ENCODE data around the gene SYNE2.

Gene SYNE2

DNA sequence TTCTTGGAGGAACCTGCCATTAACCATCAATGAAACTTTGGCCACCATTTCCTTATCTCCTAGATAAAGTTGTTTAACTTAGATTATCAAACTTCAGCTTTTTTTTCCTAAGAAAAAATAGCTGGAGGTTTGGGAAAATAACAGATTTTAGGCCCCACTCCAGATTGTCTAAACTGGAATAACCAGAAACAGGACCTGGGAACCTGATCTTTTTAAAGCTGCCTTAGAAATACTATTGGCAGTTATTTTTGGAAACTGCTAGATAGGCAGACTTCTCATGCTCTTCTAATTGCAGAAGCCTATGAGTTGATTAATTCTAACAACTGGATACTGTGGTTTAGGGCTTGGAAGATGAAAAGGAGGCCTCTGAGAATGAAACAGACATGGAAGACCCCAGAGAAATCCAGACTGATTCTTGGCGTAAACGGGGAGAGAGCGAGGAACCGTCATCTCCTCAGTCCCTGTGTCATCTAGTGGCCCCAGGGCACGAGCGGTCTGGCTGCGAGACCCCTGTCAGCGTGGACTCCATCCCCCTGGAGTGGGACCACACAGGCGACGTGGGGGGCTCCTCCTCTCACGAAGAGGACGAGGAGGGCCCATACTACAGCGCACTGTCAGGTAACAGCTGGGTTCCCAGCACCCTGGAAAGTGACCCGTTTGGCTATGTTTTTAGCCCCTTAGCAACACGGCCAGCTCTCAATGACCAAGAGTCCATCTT lies 361.2 kb downstream of the SYNE2 start:
- Histone ChIP-seq H3K9me3 (ENCODE audit: insufficient read depth, low read length) (no peaks in the 10 kb centered on the region), H3K27ac (ENCODE audit: low read depth, low read length) (no peak overlapping the region), H3K9me2 (replicated peaks; ENCODE audit: insufficient read depth, low read length) (no peaks in the 10 kb centered on the region), H2AFZ (ENCODE audit: low read depth, low read length, severe bottlenecking) (no peak overlapping the region), H3K4me3 (ENCODE audit: insufficient read depth, low read length, poor library complexity, severe bottlenecking) (no peak overlapping the region), H3K9ac (ENCODE audit: low read length) (no peak overlapping the region), H3F3A (ENCODE audit: insufficient read depth) (peaks cover 14% of the 10 kb centered on the region; the same call in 1 of the 2 replicates), H3K36me3 (ENCODE audit: low read length) (peaks cover 29% of the 10 kb centered on the region; the same call in 1 of the 2 replicates), H3K27me3 (ENCODE audit: low read length) (no peaks in the 10 kb centered on the region), H3K79me2 (ENCODE audit: insufficient read depth, low read length) (no peaks in the 10 kb centered on the region), H4K20me1 (ENCODE audit: low read depth, low read length) (no peaks in the 10 kb centered on the region), H3K4me2 (ENCODE audit: low read depth, low read length, poor library complexity, severe bottlenecking) (no peak overlapping the region)
- TF ChIP-seq EZH2phosphoT487 (conservative IDR thresholded peaks at IDR 0.05; ENCODE audit: low read length): no peak
- TF ChIP-seq, protein P1, sequence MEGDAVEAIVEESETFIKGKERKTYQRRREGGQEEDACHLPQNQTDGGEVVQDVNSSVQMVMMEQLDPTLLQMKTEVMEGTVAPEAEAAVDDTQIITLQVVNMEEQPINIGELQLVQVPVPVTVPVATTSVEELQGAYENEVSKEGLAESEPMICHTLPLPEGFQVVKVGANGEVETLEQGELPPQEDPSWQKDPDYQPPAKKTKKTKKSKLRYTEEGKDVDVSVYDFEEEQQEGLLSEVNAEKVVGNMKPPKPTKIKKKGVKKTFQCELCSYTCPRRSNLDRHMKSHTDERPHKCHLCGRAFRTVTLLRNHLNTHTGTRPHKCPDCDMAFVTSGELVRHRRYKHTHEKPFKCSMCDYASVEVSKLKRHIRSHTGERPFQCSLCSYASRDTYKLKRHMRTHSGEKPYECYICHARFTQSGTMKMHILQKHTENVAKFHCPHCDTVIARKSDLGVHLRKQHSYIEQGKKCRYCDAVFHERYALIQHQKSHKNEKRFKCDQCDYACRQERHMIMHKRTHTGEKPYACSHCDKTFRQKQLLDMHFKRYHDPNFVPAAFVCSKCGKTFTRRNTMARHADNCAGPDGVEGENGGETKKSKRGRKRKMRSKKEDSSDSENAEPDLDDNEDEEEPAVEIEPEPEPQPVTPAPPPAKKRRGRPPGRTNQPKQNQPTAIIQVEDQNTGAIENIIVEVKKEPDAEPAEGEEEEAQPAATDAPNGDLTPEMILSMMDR (IDR thresholded peaks at IDR 0.05; ENCODE audit: insufficient read depth, low read length, poor library complexity, severe bottlenecking): no peak

GRCh38 chr14:64215274-64215673 lies 362.5 kb downstream of the SYNE2 start:
- no peaks in the 10 kb centered on the region for H3K79me2 ChIP-seq (ENCODE audit: insufficient read depth, low read length)
- no peak overlapping the region for H3K27ac ChIP-seq (ENCODE audit: low read depth, low read length)
- H4K20me1 ChIP-seq (ENCODE audit: low read depth, low read length): no peaks in the 10 kb centered on the region

GRCh38 chr14:64215978-64216377 lies 363.2 kb downstream of the SYNE2 start:
- Histone ChIP-seq H3K4me2 (ENCODE audit: low read depth, low read length, poor library complexity, severe bottlenecking) (no peak overlapping the region), H3F3A (ENCODE audit: insufficient read depth) (peaks cover 14% of the 10 kb centered on the region; the same call in 1 of the 2 replicates), H2AFZ (ENCODE audit: low read depth, low read length, severe bottlenecking) (no peak overlapping the region), H3K9me3 (ENCODE audit: insufficient read depth, low read length) (no peaks in the 10 kb centered on the region), H3K36me3 (ENCODE audit: low read length) (peaks cover 42% of the 10 kb centered on the region; the same call in 1 of the 2 replicates), H3K4me3 (ENCODE audit: insufficient read depth, low read length, poor library complexity, severe bottlenecking) (no peak overlapping the region), H3K27me3 (ENCODE audit: low read length) (no peaks in the 10 kb centered on the region), H3K9ac (ENCODE audit: low read length) (no peak overlapping the region), H3K27ac (ENCODE audit: low read depth, low read length) (no peak overlapping the region), H4K20me1 (ENCODE audit: low read depth, low read length) (no peaks in the 10 kb centered on the region), H3K9me2 (replicated peaks; ENCODE audit: insufficient read depth, low read length) (no peaks in the 10 kb centered on the region), H3K79me2 (ENCODE audit: insufficient read depth, low read length) (no peaks in the 10 kb centered on the region)
- TF ChIP-seq, protein P1 (IDR thresholded peaks at IDR 0.05; ENCODE audit: insufficient read depth, low read length, poor library complexity, severe bottlenecking): no peak
- no peak for TF ChIP-seq EZH2phosphoT487 (conservative IDR thresholded peaks at IDR 0.05; ENCODE audit: low read length)

More at GRCh38 chr14:64215274-64215673, 362.5 kb downstream of the SYNE2 start:
- Histone ChIP-seq H3K4me2 (ENCODE audit: low read depth, low read length, poor library complexity, severe bottlenecking) (no peak overlapping the region), H3K4me3 (ENCODE audit: insufficient read depth, low read length, poor library complexity, severe bottlenecking) (no peak overlapping the region), H3F3A (ENCODE audit: insufficient read depth) (peaks cover 14% of the 10 kb centered on the region; the same call in 1 of the 2 replicates), H3K9me3 (ENCODE audit: insufficient read depth, low read length) (no peaks in the 10 kb centered on the region), H3K9me2 (replicated peaks; ENCODE audit: insufficient read depth, low read length) (no peaks in the 10 kb centered on the region), H3K27me3 (ENCODE audit: low read length) (no peaks in the 10 kb centered on the region), H3K36me3 (ENCODE audit: low read length) (peaks cover 39% of the 10 kb centered on the region; the same call in 1 of the 2 replicates), H2AFZ (ENCODE audit: low read depth, low read length, severe bottlenecking) (no peak overlapping the region), H3K9ac (ENCODE audit: low read length) (no peak overlapping the region)
- no peak for TF ChIP-seq EZH2phosphoT487 (conservative IDR thresholded peaks at IDR 0.05; ENCODE audit: low read length)
- TF ChIP-seq, protein P1 (IDR thresholded peaks at IDR 0.05; ENCODE audit: insufficient read depth, low read length, poor library complexity, severe bottlenecking): no peak

Data from SU-DHL-6 (cell line).